ENCODE results near the gene IMPDH2. TPM values are rescaled to one million over a fixed set of nuclear protein-coding genes. Genes with fewer than 3 reads are reported as not detected.

Gene IMPDH2
- total and polyA plus RNA-seq, 10 of the 15 experiments (the other 5 are each of a cell fraction or from before 2014, with no cell fraction given): 190 to 424 (median 345) TPM

DNA sequence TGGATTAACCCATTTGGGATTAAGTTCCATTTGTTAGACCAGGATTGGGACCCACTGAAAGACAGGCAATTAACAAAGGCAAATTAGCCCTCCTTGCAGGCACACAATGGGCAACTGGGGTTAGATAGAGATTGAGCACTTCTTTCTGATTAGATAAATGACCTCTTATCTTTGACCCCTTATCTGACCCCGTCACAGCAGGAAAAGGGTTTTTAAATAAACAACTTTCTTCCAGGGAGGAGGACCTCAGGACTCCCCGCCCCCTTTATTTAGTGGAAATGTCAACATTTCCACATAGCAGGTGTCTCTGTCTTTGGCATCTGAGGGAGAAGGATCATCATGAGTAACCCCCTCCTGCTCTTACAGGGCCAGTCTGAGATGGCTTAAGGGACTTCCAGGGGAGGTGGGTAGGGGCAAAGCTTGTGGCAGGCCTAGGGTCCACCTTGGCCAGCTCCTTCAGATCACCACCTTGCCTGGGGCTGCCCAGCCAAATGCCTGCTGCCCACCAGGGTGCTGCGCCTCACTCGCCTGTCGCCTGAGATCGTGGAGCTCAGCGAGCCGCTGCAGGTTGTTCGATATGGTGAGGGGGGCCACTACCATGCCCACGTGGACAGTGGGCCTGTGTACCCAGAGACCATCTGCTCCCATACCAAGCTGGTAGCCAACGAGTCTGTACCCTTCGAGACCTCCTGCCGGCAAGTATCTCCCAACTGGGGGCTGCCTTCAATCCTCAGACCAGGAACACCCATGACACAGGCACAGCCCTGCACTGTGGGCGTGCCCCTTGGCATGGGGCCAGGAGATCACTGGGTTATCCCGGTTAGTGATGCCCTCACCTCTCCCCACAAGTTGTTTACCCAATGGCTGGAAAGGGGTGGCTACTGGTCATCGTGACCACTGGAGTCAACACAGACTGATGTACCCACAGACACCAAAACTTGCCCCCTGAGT lies 24.6 kb downstream of the IMPDH2 start:
- ATAC-seq (no peak), FAIRE-seq (no peak), DNase-seq (ENCODE audit: low read depth, low spot score) (no peak)
- no peak overlapping the region for H3K27ac ChIP-seq (ENCODE audit: control insufficient read depth, insufficient read depth)
- 90% methylated on average over 16 of the region's 16 CpGs for WGBS (ENCODE audit: insufficient coverage, insufficient replicate concordance, low lambda C conversion rate, missing lambda C conversion rate)
- H3K4me1 ChIP-seq (ENCODE audit: control insufficient read depth, insufficient read depth, low read length): peaks cover 16% of the 10 kb centered on the region
- no peak overlapping the region for H3K4me2 ChIP-seq (ENCODE audit: control insufficient read depth, insufficient read depth)
- peaks cover 22% of the 10 kb centered on the region for H3K79me2 ChIP-seq (ENCODE audit: control insufficient read depth, insufficient read depth, low read length)
- H3K9me3 ChIP-seq (replicated peaks; ENCODE audit: control insufficient read depth, insufficient read depth, low read length): no peaks in the 10 kb centered on the region
- in situ Hi-C loops (cut with MboI) (no loop called here), intact Hi-C loops (cut with micrococcal nuclease; ENCODE audit: unreplicated experiment) (no loop called here)
- H3K27me3 ChIP-seq (replicated peaks in 1 of 2; ENCODE audit: control insufficient read depth in 2 of 2, insufficient read depth in 2 of 2, low read length in 1 of 2): no peaks in the 10 kb centered on the region
- no peak overlapping the region for H3K9ac ChIP-seq (ENCODE audit: control insufficient read depth, insufficient read depth, low read length)
- H4K20me1 ChIP-seq (ENCODE audit: control insufficient read depth, insufficient read depth): peaks cover 5% of the 10 kb centered on the region; the same call in 1 of the 2 replicates
- SMC1A ChIA-PET (ENCODE audit: uncharacterized antibody, unreplicated experiment): no interaction called here
- no TSS peak for BruUV-seq (replicated peaks)
- H3K4me3 ChIP-seq: no peak overlapping the region
- CTCF ChIA-PET: interaction anchor here (5.5 kb wide), 1 partner anchor 15 kb away, joined by 123 read pairs; the partner anchor contains the start of gene P4HTM
- H2AFZ ChIP-seq (ENCODE audit: control insufficient read depth, low read depth, low read length): no peak overlapping the region
- RAD21 ChIA-PET (ENCODE audit: unreplicated experiment): interaction anchor here (1.1 kb wide), 1 partner anchor 16 kb away, joined by 3 read pairs; no protein-coding TSS in a partner anchor
- POLR2A ChIA-PET: interaction anchor here (1.0 to 3.7 kb wide), 2 partner anchors 17 to 466 kb away, joined by 5 to 69 read pairs; partner anchors contain the start of genes DAG1 and NDUFAF3
- no peaks in the 10 kb centered on the region for H3K36me3 ChIP-seq (ENCODE audit: control insufficient read depth in 2 of 2, insufficient read depth in 2 of 2, low read length in 1 of 2)
- TF ChIP-seq RELA (IDR thresholded peaks at IDR 0.05; ENCODE audit: borderline replicate concordance, partially characterized antibody) (no peak), SP1 (IDR thresholded peaks at IDR 0.05; ENCODE audit: low read depth, low read length) (no peak), SMAD1 (IDR thresholded peaks at IDR 0.05; ENCODE audit: low read depth, partially characterized antibody) (no peak), MEF2B (IDR thresholded peaks at IDR 0.05; ENCODE audit: partially characterized antibody, poor library complexity, severe bottlenecking) (no peak), RB1 (IDR thresholded peaks at IDR 0.05; ENCODE audit: borderline replicate concordance) (no peak)

DNA sequence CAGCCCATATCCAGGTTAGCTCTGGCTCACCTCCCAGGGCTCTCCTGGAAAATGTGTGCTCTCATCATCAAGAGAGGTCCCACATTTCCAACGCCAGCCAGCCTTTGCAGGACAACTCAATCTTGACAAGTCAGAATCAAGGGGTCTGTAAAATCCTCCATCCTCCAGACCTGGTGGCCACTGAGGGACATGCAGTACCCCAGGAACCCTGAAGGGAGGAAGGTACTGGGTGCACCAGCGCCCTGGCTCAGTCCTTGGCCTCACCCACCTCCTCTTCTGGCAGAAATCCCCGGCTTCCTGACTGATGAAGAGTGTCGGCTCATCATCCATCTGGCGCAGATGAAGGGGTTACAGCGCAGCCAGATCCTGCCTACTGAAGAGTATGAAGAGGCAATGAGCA lies 28.0 kb downstream of the IMPDH2 start:
- H3K9me3 ChIP-seq (replicated peaks; ENCODE audit: control insufficient read depth, insufficient read depth, low read length): no peaks in the 10 kb centered on the region
- H2AFZ ChIP-seq (ENCODE audit: control insufficient read depth, low read depth, low read length): no peak overlapping the region
- no peak overlapping the region for H3K4me3 ChIP-seq
- H3K9ac ChIP-seq (ENCODE audit: control insufficient read depth, insufficient read depth, low read length): no peak overlapping the region
- no peak overlapping the region for H3K27ac ChIP-seq (ENCODE audit: control insufficient read depth, insufficient read depth)
- FAIRE-seq (no peak), ATAC-seq (peak; percentile 32; the same call in 1 of the 3 replicates), DNase-seq (ENCODE audit: low read depth, low spot score) (no peak)
- H3K4me2 ChIP-seq (ENCODE audit: control insufficient read depth, insufficient read depth): no peak overlapping the region
- TF ChIP-seq BRCA1 (IDR thresholded peaks at IDR 0.05; ENCODE audit: low read depth, low read length): no peak
- ChIA-PET CTCF (no interaction called here), SMC1A (ENCODE audit: uncharacterized antibody, unreplicated experiment) (no interaction called here), POLR2A (interaction anchor here (0.5 kb wide), 1 partner anchor 260 kb away, joined by 5 read pairs; no protein-coding TSS in a partner anchor), RAD21 (ENCODE audit: unreplicated experiment) (no interaction called here)
- in situ Hi-C loops (cut with MboI): no loop called here
- H3K4me1 ChIP-seq (ENCODE audit: control insufficient read depth, insufficient read depth, low read length): peaks cover 3% of the 10 kb centered on the region
- H3K27me3 ChIP-seq (replicated peaks in 1 of 2; ENCODE audit: control insufficient read depth in 2 of 2, insufficient read depth in 2 of 2, low read length in 1 of 2): no peaks in the 10 kb centered on the region
- H4K20me1 ChIP-seq (ENCODE audit: control insufficient read depth, insufficient read depth): no peaks in the 10 kb centered on the region
- 97% methylated on average over 6 of the region's 6 CpGs for WGBS (ENCODE audit: insufficient coverage, insufficient replicate concordance, low lambda C conversion rate, missing lambda C conversion rate)
- no peaks in the 10 kb centered on the region for H3K36me3 ChIP-seq (ENCODE audit: control insufficient read depth in 2 of 2, insufficient read depth in 2 of 2, low read length in 1 of 2)
- intact Hi-C loops (cut with micrococcal nuclease; ENCODE audit: unreplicated experiment): no loop called here
- BruUV-seq (replicated peaks): no TSS peak
- no peaks in the 10 kb centered on the region; the same call in 1 of the 2 replicates for H3K79me2 ChIP-seq (ENCODE audit: control insufficient read depth, insufficient read depth, low read length)

All from GM12878 (cell line).